Duodenal mucosa (tissue), 2 donors: ENCODE data around the gene BTN1A1.

Experiments used
- H3K27ac ChIP-seq: one replicate; pipeline ENCODE4 v1.7.0; 2013; ENCODE audit warnings: low read depth, low read length
- H3K27me3 ChIP-seq, 2 donors: one replicate each; pipeline ENCODE4 v1.7.0; 2013; ENCODE audit warnings: low read length in 2 of 2, control low read depth in 1 of 2; ENCODE audit not compliant: insufficient read depth in 2 of 2, control insufficient read depth in 1 of 2
- H3K36me3 ChIP-seq, 2 donors: one replicate each; pipeline ENCODE4 v1.7.0; 2013; ENCODE audit warnings: low read length in 2 of 2, control low read depth in 1 of 2; ENCODE audit not compliant: insufficient read depth in 2 of 2, control insufficient read depth in 1 of 2
- H3K4me1 ChIP-seq, 2 donors: one replicate each; pipeline ENCODE4 v1.7.0; 2013; ENCODE audit warnings: low read length in 2 of 2, control low read depth in 1 of 2; ENCODE audit not compliant: insufficient read depth in 2 of 2, control insufficient read depth in 1 of 2
- H3K4me3 ChIP-seq, 2 donors: one replicate each; pipeline ENCODE4 v1.7.0; 2013; ENCODE audit warnings: low read length in 2 of 2, low read depth in 1 of 2
- H3K9ac ChIP-seq, 2 donors: one replicate each; pipeline ENCODE4 v1.7.0; 2013; ENCODE audit warnings: low read length in 2 of 2, low read depth in 1 of 2
- H3K9me3 ChIP-seq, 2 donors: one replicate each; pipeline ENCODE4 v1.7.0; 2013; ENCODE audit warnings: low read length in 2 of 2, control low read depth in 1 of 2; ENCODE audit not compliant: control insufficient read depth in 1 of 2

Gene BTN1A1

GRCh38 chr6:26464014-26464413 is 36.1 kb upstream of the BTN1A1 start:
- Histone ChIP-seq H3K9ac (no peak overlapping the region), H3K27me3 (no peaks in the 10 kb centered on the region), H3K9me3 (no peaks in the 10 kb centered on the region), H3K36me3 (peaks cover 68 to 90% of the 10 kb centered on the region in 2 donors), H3K4me3 (no peak overlapping the region), H3K4me1 (peaks cover 21 to 22% of the 10 kb centered on the region in 2 donors), H3K27ac (no peak overlapping the region)

GRCh38 chr6:26464416-26465131 is 35.5 kb upstream of the BTN1A1 start:
- no peak overlapping the region for H3K4me3 ChIP-seq
- H3K9ac ChIP-seq, result no peak overlapping the region
- no peaks in the 10 kb centered on the region for H3K27me3 ChIP-seq
- peaks cover 70 to 90% of the 10 kb centered on the region in 2 donors for H3K36me3 ChIP-seq
- no peaks in the 10 kb centered on the region for H3K9me3 ChIP-seq
- H3K27ac ChIP-seq, result no peak overlapping the region
- H3K4me1 ChIP-seq, result peaks cover 16 to 17% of the 10 kb centered on the region in 2 donors

- Histone ChIP-seq H3K4me1 (peaks cover 4 to 5% of the 10 kb centered on the region in 2 donors), H3K4me3 (no peak overlapping the region), H3K9ac (no peak overlapping the region), H3K9me3 (no peaks in the 10 kb centered on the region), H3K27me3 (no peaks in the 10 kb centered on the region), H3K27ac (no peak overlapping the region), H3K36me3 (peaks cover 64 to 82% of the 10 kb centered on the region in 2 donors)
Measured at GRCh38 chr6:26465776-26466175, 34.3 kb upstream of the BTN1A1 start.

DNA sequence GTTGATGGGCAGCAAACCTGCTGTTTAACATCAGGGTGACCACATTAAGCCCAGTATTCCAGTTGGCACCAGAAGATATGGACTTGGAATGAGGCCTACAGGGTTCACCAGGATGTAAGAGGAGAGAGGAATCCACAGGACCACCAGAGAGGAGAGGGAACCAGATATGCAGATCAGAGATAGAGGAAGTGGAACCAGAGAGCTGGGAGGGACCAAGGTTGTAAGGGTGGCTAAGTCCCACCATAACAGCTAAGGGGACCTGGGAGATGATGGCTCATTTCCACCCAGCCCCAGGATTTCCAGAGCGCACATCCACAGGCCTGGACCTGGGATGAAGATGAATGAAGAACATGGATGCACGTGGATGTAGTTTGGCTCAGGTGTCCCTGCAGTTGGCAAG is 31.3 kb upstream of the BTN1A1 start:
- Histone ChIP-seq H3K27ac (no peak overlapping the region), H3K9ac (no peak overlapping the region), H3K4me3 (no peak overlapping the region), H3K36me3 (peaks cover 45 to 57% of the 10 kb centered on the region in 2 donors), H3K27me3 (no peaks in the 10 kb centered on the region), H3K9me3 (peaks cover 8 to 12% of the 10 kb centered on the region in 2 donors), H3K4me1 (peaks cover 7 to 10% of the 10 kb centered on the region in 2 donors)

DNA sequence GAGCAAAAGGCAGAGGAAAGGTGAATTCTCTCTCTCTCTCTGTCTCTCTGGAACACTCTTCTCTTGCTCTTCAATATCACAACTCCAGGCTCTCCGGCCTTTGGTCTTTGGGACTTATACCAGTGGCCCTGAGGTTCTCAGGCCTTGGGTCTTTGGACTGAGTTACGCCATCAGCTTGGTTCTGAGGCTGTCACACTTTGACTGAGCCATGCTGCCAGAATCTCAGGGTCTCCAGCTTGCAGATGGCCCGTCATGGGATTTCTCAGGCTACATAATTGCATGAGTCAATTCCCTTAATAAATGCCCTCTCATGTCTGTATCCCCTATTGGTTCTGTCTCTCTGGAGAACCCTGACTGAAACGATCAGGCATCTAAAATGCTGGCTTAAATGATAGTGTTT is 29.5 kb upstream of the BTN1A1 start:
- H3K9ac ChIP-seq, result no peak overlapping the region
- H3K9me3 ChIP-seq, result peaks cover 8 to 12% of the 10 kb centered on the region in 2 donors
- H3K4me3 ChIP-seq, result no peak overlapping the region
- no peak overlapping the region for H3K27ac ChIP-seq
- H3K27me3 ChIP-seq, result no peaks in the 10 kb centered on the region
- H3K36me3 ChIP-seq, result peaks cover 30 to 39% of the 10 kb centered on the region in 2 donors
- H3K4me1 ChIP-seq, result peaks cover 15 to 23% of the 10 kb centered on the region in 2 donors

GRCh38 chr6:26471970-26472369 is 28.1 kb upstream of the BTN1A1 start:
- H3K27me3 ChIP-seq, result no peaks in the 10 kb centered on the region
- H3K4me3 ChIP-seq, result no peak overlapping the region
- H3K36me3 ChIP-seq, result peaks cover 17 to 26% of the 10 kb centered on the region in 2 donors
- no peak overlapping the region for H3K9ac ChIP-seq
- no peak overlapping the region for H3K27ac ChIP-seq
- peaks cover 23 to 34% of the 10 kb centered on the region in 2 donors for H3K4me1 ChIP-seq
- H3K9me3 ChIP-seq, result peaks cover 8 to 12% of the 10 kb centered on the region in 2 donors

GRCh38 chr6:26472549-26473290 is 27.4 kb upstream of the BTN1A1 start:
- no peak overlapping the region for H3K4me3 ChIP-seq
- H3K9ac ChIP-seq, result peak overlapping the region in 1 of 2 donors; percentile 77
- peaks cover 8 to 12% of the 10 kb centered on the region in 2 donors for H3K9me3 ChIP-seq
- peaks cover 12 to 18% of the 10 kb centered on the region in 2 donors for H3K36me3 ChIP-seq
- H3K4me1 ChIP-seq, result peaks cover 27 to 34% of the 10 kb centered on the region in 2 donors
- H3K27me3 ChIP-seq, result no peaks in the 10 kb centered on the region
- peak overlapping the region; percentile 87 for H3K27ac ChIP-seq

DNA sequence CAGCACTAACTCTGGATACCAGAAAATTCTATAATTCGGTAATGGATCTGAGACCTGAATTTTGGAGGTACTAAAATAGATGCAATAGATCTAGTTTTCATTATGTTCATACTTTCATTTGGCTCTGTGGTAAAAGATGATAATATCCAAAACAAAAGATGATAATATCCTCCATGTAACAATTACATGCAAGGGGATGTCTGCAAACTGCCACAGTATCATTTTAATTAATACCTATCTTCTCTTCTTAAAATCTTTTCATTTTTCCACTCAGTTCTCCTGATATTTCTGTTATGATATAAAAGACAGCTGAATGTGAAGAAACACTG is 26.7 kb upstream of the BTN1A1 start:
- Histone ChIP-seq H3K4me1 (peaks cover 34% of the 10 kb centered on the region in 2 donors), H3K9ac (peak overlapping the region; percentile 77 to 90), H3K9me3 (peaks cover 8 to 12% of the 10 kb centered on the region in 2 donors), H3K27ac (peak overlapping the region; percentile 87), H3K27me3 (no peaks in the 10 kb centered on the region), H3K4me3 (peak overlapping the region; percentile 40 to 66), H3K36me3 (peaks cover 9 to 11% of the 10 kb centered on the region in 2 donors)

- Histone ChIP-seq H3K27ac (peak overlapping the region; percentile 87), H3K4me1 (peaks cover 39% of the 10 kb centered on the region in 2 donors), H3K36me3 (peaks cover 4 to 6% of the 10 kb centered on the region in 2 donors), H3K27me3 (no peaks in the 10 kb centered on the region), H3K9ac (peak overlapping the region; percentile 77 to 90), H3K4me3 (peak overlapping the region; percentile 40 to 66), H3K9me3 (peaks cover 8 to 12% of the 10 kb centered on the region in 2 donors)
Measured at GRCh38 chr6:26473758-26474438, 26.2 kb upstream of the BTN1A1 start.

DNA sequence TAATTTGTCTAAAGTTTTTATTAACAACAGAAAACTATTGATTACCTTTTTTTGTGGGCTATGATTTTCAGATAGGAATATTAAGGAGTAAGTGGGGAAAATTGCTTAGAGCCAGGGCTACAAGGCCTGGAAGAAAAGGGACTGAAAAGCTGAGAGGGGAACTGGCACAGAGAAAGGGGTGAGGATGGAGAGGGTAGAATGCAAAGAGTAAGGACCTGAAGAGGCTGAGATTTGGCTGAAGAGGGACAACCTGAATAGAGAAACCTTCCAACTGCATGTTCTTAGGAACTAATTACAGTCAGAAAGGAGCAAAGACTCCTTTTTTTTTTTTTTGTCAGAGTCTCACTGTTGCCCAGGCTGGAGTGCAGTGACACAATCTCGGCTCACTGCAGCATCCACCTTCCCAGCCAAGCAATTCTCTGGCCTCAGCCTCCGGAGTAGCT is 25.6 kb upstream of the BTN1A1 start:
- peaks cover 39% of the 10 kb centered on the region in 2 donors for H3K4me1 ChIP-seq
- peak overlapping the region; percentile 87 for H3K27ac ChIP-seq
- H3K9ac ChIP-seq, result peak overlapping the region; percentile 77 to 90

More for the DNA sequence above, 25.6 kb upstream of the BTN1A1 start:
- Histone ChIP-seq H3K36me3 (peaks cover 0 to under 1% of the 10 kb centered on the region in 2 donors), H3K27me3 (no peaks in the 10 kb centered on the region), H3K4me3 (peak overlapping the region; percentile 40 to 66), H3K9me3 (peaks cover 8 to 12% of the 10 kb centered on the region in 2 donors)
